Stimulated activated CD4-positive, alpha-beta T cell treated with anti-CD3 and anti-CD28 coated beads, Interleukin-12 subunit alpha, Interleukin-12 subunit beta, amount 100 ng/mL, for 4 hours (primary cell): ENCODE results near the gene PEX5L.

Source experiments
- DNase-seq: peaks from one replicate; pipeline ENCODE4 v3.0.0-alpha.2; 2020

Gene PEX5L

GRCh38 chr3:179765396-179765795 lies 271.3 kb downstream of the PEX5L start:
- DNase-seq = no peak

GRCh38 chr3:179760944-179761343 lies 275.8 kb downstream of the PEX5L start:
- DNase-seq = no peak

GRCh38 chr3:179750720-179751328 lies 285.9 kb downstream of the PEX5L start:
- DNase-seq = no peak

DNA sequence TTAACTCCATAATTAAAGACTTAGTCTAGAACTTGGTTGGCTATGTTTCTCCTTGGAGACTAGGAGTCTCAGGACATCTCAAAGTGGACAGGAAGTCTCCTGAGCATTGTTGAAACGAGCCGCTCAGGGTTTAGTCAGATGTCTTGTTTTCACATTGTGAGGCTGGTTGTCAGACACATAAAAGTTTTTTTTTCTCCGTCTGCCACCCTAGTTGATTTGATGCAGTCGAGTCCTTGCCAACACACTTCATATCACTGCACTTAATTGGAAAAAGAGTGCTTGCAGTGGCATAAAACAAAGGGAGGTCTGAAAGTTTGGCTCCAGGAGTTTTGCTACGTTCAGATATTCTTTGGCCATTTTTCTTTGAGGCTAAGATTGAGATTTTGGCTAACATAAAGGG lies 291.0 kb downstream of the PEX5L start:
- DNase-seq = no peak

DNA sequence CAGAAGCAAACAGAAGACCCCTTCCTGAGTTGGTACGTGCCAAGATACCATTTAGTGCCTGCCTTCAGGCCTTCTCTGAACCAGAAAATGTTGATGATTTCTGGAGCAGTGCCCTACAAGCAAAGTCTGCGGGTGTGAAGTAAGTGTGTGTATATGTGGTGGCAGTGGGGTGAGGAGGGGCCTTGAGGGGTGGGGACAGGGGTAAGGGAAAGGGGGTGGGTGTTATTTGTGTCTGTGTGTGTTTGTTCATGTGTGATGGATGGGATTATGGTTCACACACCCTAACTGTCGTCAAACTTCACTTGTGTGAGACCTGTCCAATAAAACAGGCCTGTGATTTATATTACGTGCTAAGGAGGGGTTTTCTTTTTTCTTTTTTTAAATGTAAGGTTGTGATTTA lies 291.7 kb downstream of the PEX5L start:
- no peak for DNase-seq
